ENCODE results near the gene AP4M1.

DNA sequence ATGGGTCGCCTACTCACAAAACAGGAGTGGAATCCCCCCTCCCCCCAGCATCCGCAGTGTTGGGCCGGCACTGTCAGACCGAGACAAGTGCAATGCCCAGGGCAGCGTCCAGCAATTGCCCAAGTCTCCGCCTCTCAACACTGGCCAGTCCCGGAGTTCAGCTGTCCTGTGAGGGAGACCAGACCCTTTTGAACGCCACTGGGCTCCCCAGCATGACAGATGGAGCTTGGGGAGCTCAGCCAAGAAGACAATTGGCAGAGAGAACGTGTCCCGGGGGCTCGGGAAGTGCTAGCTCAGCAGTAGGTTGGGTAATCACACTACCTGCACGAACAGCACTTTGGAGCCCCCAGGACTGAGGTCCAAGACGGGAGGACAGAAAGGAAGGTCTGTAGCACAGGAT lies 7.9 kb upstream of the AP4M1 start:
- TF ChIP-seq, protein P1, sequence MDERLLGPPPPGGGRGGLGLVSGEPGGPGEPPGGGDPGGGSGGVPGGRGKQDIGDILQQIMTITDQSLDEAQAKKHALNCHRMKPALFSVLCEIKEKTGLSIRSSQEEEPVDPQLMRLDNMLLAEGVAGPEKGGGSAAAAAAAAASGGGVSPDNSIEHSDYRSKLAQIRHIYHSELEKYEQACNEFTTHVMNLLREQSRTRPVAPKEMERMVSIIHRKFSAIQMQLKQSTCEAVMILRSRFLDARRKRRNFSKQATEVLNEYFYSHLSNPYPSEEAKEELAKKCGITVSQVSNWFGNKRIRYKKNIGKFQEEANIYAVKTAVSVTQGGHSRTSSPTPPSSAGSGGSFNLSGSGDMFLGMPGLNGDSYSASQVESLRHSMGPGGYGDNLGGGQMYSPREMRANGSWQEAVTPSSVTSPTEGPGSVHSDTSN (CRISPR knock-in tag; IDR thresholded peaks at IDR 0.05; ENCODE audit: low read depth): no peak
- TF ChIP-seq, protein P1 (tag; conservative IDR thresholded peaks at IDR 0.05; ENCODE audit: low read depth): no peak
- TF ChIP-seq TOE1 (IDR thresholded peaks at IDR 0.05; ENCODE audit: borderline replicate concordance) (no peak), TOE1 (CRISPR knock-in tag; IDR thresholded peaks at IDR 0.05; ENCODE audit: borderline replicate concordance, low read depth) (no peak), FOXA1 (IDR thresholded peaks at IDR 0.05; ENCODE audit: borderline replicate concordance) (no peak), NFXL1 (CRISPR knock-in tag; IDR thresholded peaks at IDR 0.05) (no peak), RAD21 (CRISPR knock-in tag; conservative IDR thresholded peaks at IDR 0.05 in 1 of 2, IDR thresholded peaks at IDR 0.05 in 1 of 2) (no peak), TAF1 (IDR thresholded peaks at IDR 0.05; ENCODE audit: control insufficient read depth, extremely low read depth, insufficient read depth, low read length, severe bottlenecking) (no peak), NFRKB (IDR thresholded peaks at IDR 0.05; ENCODE audit: low read depth) (no peak), SIRT6 (IDR thresholded peaks at IDR 0.05; ENCODE audit: low read depth, low read length) (no peak), CBX2 (IDR thresholded peaks at IDR 0.05; ENCODE audit: insufficient read depth, low read length, poor library complexity, severe bottlenecking) (no peak), ZNF232 (CRISPR knock-in tag; IDR thresholded peaks at IDR 0.05) (no peak)
- TF ChIP-seq, protein P2, sequence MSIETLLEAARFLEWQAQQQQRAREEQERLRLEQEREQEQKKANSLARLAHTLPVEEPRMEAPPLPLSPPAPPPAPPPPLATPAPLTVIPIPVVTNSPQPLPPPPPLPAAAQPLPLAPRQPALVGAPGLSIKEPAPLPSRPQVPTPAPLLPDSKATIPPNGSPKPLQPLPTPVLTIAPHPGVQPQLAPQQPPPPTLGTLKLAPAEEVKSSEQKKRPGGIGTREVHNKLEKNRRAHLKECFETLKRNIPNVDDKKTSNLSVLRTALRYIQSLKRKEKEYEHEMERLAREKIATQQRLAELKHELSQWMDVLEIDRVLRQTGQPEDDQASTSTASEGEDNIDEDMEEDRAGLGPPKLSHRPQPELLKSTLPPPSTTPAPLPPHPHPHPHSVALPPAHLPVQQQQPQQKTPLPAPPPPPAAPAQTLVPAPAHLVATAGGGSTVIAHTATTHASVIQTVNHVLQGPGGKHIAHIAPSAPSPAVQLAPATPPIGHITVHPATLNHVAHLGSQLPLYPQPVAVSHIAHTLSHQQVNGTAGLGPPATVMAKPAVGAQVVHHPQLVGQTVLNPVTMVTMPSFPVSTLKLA (conservative IDR thresholded peaks at IDR 0.05): no peak
- TF ChIP-seq, protein P3, sequence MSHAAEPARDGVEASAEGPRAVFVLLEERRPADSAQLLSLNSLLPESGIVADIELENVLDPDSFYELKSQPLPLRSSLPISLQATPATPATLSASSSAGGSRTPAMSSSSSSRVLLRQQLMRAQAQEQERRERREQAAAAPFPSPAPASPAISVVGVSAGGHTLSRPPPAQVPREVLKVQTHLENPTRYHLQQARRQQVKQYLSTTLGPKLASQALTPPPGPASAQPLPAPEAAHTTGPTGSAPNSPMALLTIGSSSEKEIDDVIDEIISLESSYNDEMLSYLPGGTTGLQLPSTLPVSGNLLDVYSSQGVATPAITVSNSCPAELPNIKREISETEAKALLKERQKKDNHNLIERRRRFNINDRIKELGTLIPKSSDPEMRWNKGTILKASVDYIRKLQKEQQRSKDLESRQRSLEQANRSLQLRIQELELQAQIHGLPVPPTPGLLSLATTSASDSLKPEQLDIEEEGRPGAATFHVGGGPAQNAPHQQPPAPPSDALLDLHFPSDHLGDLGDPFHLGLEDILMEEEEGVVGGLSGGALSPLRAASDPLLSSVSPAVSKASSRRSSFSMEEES (CRISPR knock-in tag; IDR thresholded peaks at IDR 0.05): no peak

Data from K562 (cell line).